ENCODE results near the gene MOXD1.
"Not testable (repeated sequence)": the region's sequence is repeated elsewhere in the genome, so short reads cannot be mapped to it uniquely, and the experiment has no call there.

Gene MOXD1

GRCh38 chr6:132351986-132352385, 49.3 kb downstream of the MOXD1 start:
- not testable (repeated sequence) for DNase-seq

GRCh38 chr6:132348231-132348630, 53.0 kb downstream of the MOXD1 start:
- DNase-seq: no peak

GRCh38 chr6:132344811-132345210, 56.5 kb downstream of the MOXD1 start:
- DNase-seq: no peak

- no peak for DNase-seq
Measured at GRCh38 chr6:132341646-132342045, 59.6 kb downstream of the MOXD1 start.

GRCh38 chr6:132334521-132334885, 66.8 kb downstream of the MOXD1 start:
- DNase-seq: no peak

GRCh38 chr6:132333639-132334520, 67.4 kb downstream of the MOXD1 start:
- DNase-seq: no peak

GRCh38 chr6:132330759-132331158, 70.5 kb downstream of the MOXD1 start:
- no peak for DNase-seq

- no peak for DNase-seq
Measured at GRCh38 chr6:132322398-132322797, 78.9 kb downstream of the MOXD1 start.

GRCh38 chr6:132320007-132320406, 81.3 kb downstream of the MOXD1 start:
- DNase-seq: no peak

GRCh38 chr6:132316970-132317369, 84.3 kb downstream of the MOXD1 start:
- DNase-seq: no peak

- no peak for DNase-seq
Measured at GRCh38 chr6:132314432-132314831, 86.8 kb downstream of the MOXD1 start.

GRCh38 chr6:132310921-132311320, 90.4 kb downstream of the MOXD1 start:
- DNase-seq: no peak

GRCh38 chr6:132310151-132310550, 91.1 kb downstream of the MOXD1 start:
- DNase-seq: not testable (repeated sequence)

- DNase-seq: no peak
Measured at GRCh38 chr6:132304891-132305305, 96.4 kb downstream of the MOXD1 start.

GRCh38 chr6:132300323-132300949, 100.8 kb downstream of the MOXD1 start:
- peak; percentile 19 for DNase-seq

GRCh38 chr6:132298344-132298949, 102.8 kb downstream of the MOXD1 start:
- peak; percentile 17 to 22 for DNase-seq

GRCh38 chr6:132289756-132290155, 111.5 kb downstream of the MOXD1 start:
- DNase-seq: no peak

- no peak for DNase-seq
Measured at GRCh38 chr6:132287101-132287500, 114.2 kb downstream of the MOXD1 start.

- peak in 1 of 2 donors; percentile 38 for DNase-seq
Measured at GRCh38 chr6:132286298-132287019, 114.8 kb downstream of the MOXD1 start.

GRCh38 chr6:132285004-132285780, 116.1 kb downstream of the MOXD1 start:
- DNase-seq: no peak

GRCh38 chr6:132282696-132283095, 118.6 kb downstream of the MOXD1 start:
- DNase-seq: no peak

GRCh38 chr6:132280436-132280835, 120.8 kb downstream of the MOXD1 start:
- no peak for DNase-seq

Data from CD4-positive, alpha-beta T cell treated with Interferon alpha-2 for 1 hour (primary cell).